Activated CD4-positive, alpha-beta T cell treated with anti-CD3 and anti-CD28 coated beads, Interleukin-2, Interleukin-6, amounts not matched to agents 100 ng/mL and 50 ng/mL, durations not matched to agents 16 hours and 8 hours (primary cell): ENCODE data around the gene GLOD5.

Experiments
- DNase-seq: peaks from one replicate; pipeline ENCODE4 v3.0.0-alpha.2; 2020

GLOD5 gene

GRCh38 chrX:48769230-48769629 lies 7.7 kb downstream of the GLOD5 start:
- no peak for DNase-seq

- DNase-seq = no peak
These were observed 8.7 kb downstream of the GLOD5 start for GRCh38 chrX:48770296-48770695.

- no peak for DNase-seq
These were observed 11.1 kb downstream of the GLOD5 start for GRCh38 chrX:48772602-48773001.

- DNase-seq = no peak
These were observed 15.4 kb downstream of the GLOD5 start for GRCh38 chrX:48776818-48777439.

GRCh38 chrX:48779399-48779798 lies 17.9 kb downstream of the GLOD5 start:
- no peak for DNase-seq

- no peak for DNase-seq
These were observed 20.2 kb downstream of the GLOD5 start for GRCh38 chrX:48781705-48782104.

- DNase-seq = no peak
These were observed 20.7 kb downstream of the GLOD5 start for GRCh38 chrX:48782216-48782615.

GRCh38 chrX:48782795-48783194 lies 21.2 kb downstream of the GLOD5 start:
- DNase-seq = no peak

GRCh38 chrX:48784726-48785125 lies 23.2 kb downstream of the GLOD5 start:
- no peak for DNase-seq

- no peak for DNase-seq
These were observed 23.6 kb downstream of the GLOD5 start for GRCh38 chrX:48785186-48785539.

GRCh38 chrX:48785540-48786214 lies 24.1 kb downstream of the GLOD5 start:
- no peak for DNase-seq

- DNase-seq = no peak
These were observed 24.8 kb downstream of the GLOD5 start, which contains the start of gene GATA1 for GRCh38 chrX:48786341-48786800. TSS of gene GATA1 (plus strand) at chrX:48786590. CDS start at chrX:48791110, 4,520 bp downstream.

- no peak for DNase-seq
These were observed 25.4 kb downstream of the GLOD5 start for GRCh38 chrX:48786825-48787504.

- DNase-seq = no peak
These were observed 26.2 kb downstream of the GLOD5 start for GRCh38 chrX:48787505-48788443.

GRCh38 chrX:48789366-48790220 lies 28.0 kb downstream of the GLOD5 start:
- DNase-seq = no peak

GRCh38 chrX:48790477-48790876 lies 28.9 kb downstream of the GLOD5 start:
- DNase-seq = no peak

- DNase-seq = no peak
These were observed 29.7 kb downstream of the GLOD5 start for GRCh38 chrX:48791063-48791820.

GRCh38 chrX:48792219-48792618 lies 30.7 kb downstream of the GLOD5 start:
- no peak for DNase-seq

GRCh38 chrX:48793935-48794334 lies 32.4 kb downstream of the GLOD5 start:
- DNase-seq = no peak

- DNase-seq = no peak
These were observed 32.9 kb downstream of the GLOD5 start for GRCh38 chrX:48794340-48794910.
